ENCODE results near the gene HEXA.

DNA sequence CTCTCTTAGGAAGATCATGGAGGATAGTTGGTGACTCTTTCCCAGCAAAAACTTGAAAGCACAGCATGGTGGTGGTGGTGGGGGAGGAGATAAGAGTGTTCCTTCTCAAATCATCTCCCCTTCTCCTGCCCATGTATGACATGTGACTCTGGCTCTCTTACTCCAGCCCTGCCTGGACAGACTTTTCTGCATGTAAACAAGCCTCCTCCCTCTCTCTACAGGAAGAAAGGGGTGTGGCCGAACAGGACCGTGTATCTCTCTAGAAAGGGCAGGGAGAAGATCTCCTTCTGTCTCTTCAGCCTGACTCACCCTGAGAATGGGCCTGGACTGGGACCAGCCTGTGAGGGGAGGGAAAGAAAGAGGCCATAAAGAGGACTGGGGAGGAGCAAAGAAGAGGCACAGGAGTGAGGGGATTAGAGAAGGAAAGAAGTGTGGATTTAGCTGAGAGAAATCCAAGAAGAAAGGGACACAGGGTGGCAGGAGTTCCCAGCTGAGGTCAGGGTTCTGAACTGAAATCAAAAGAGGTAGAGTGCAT, 57.3 kb downstream of the HEXA start:
- no peak for TF ChIP-seq YY2 (tag by site-specific recombination; IDR thresholded peaks at IDR 0.05)
- no peak for TF ChIP-seq ZBTB7A (tag by site-specific recombination; IDR thresholded peaks at IDR 0.05; ENCODE audit: low read depth)
- TF ChIP-seq, protein P1, sequence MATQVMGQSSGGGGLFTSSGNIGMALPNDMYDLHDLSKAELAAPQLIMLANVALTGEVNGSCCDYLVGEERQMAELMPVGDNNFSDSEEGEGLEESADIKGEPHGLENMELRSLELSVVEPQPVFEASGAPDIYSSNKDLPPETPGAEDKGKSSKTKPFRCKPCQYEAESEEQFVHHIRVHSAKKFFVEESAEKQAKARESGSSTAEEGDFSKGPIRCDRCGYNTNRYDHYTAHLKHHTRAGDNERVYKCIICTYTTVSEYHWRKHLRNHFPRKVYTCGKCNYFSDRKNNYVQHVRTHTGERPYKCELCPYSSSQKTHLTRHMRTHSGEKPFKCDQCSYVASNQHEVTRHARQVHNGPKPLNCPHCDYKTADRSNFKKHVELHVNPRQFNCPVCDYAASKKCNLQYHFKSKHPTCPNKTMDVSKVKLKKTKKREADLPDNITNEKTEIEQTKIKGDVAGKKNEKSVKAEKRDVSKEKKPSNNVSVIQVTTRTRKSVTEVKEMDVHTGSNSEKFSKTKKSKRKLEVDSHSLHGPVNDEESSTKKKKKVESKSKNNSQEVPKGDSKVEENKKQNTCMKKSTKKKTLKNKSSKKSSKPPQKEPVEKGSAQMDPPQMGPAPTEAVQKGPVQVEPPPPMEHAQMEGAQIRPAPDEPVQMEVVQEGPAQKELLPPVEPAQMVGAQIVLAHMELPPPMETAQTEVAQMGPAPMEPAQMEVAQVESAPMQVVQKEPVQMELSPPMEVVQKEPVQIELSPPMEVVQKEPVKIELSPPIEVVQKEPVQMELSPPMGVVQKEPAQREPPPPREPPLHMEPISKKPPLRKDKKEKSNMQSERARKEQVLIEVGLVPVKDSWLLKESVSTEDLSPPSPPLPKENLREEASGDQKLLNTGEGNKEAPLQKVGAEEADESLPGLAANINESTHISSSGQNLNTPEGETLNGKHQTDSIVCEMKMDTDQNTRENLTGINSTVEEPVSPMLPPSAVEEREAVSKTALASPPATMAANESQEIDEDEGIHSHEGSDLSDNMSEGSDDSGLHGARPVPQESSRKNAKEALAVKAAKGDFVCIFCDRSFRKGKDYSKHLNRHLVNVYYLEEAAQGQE (tag by site-specific recombination; IDR thresholded peaks at IDR 0.05), result no peak
- no peak for TF ChIP-seq ZNF341 (tag by site-specific recombination; IDR thresholded peaks at IDR 0.05; ENCODE audit: low read depth)
- no peak for TF ChIP-seq ZEB2 (tag by site-specific recombination; IDR thresholded peaks at IDR 0.05)
- TF ChIP-seq, protein P2, sequence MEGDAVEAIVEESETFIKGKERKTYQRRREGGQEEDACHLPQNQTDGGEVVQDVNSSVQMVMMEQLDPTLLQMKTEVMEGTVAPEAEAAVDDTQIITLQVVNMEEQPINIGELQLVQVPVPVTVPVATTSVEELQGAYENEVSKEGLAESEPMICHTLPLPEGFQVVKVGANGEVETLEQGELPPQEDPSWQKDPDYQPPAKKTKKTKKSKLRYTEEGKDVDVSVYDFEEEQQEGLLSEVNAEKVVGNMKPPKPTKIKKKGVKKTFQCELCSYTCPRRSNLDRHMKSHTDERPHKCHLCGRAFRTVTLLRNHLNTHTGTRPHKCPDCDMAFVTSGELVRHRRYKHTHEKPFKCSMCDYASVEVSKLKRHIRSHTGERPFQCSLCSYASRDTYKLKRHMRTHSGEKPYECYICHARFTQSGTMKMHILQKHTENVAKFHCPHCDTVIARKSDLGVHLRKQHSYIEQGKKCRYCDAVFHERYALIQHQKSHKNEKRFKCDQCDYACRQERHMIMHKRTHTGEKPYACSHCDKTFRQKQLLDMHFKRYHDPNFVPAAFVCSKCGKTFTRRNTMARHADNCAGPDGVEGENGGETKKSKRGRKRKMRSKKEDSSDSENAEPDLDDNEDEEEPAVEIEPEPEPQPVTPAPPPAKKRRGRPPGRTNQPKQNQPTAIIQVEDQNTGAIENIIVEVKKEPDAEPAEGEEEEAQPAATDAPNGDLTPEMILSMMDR (tag by site-specific recombination; IDR thresholded peaks at IDR 0.05), result no peak
- TF ChIP-seq, protein P3, sequence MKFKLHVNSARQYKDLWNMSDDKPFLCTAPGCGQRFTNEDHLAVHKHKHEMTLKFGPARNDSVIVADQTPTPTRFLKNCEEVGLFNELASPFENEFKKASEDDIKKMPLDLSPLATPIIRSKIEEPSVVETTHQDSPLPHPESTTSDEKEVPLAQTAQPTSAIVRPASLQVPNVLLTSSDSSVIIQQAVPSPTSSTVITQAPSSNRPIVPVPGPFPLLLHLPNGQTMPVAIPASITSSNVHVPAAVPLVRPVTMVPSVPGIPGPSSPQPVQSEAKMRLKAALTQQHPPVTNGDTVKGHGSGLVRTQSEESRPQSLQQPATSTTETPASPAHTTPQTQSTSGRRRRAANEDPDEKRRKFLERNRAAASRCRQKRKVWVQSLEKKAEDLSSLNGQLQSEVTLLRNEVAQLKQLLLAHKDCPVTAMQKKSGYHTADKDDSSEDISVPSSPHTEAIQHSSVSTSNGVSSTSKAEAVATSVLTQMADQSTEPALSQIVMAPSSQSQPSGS (tag by site-specific recombination; IDR thresholded peaks at IDR 0.05; ENCODE audit: low read depth), result no peak
- TF ChIP-seq, protein P4, sequence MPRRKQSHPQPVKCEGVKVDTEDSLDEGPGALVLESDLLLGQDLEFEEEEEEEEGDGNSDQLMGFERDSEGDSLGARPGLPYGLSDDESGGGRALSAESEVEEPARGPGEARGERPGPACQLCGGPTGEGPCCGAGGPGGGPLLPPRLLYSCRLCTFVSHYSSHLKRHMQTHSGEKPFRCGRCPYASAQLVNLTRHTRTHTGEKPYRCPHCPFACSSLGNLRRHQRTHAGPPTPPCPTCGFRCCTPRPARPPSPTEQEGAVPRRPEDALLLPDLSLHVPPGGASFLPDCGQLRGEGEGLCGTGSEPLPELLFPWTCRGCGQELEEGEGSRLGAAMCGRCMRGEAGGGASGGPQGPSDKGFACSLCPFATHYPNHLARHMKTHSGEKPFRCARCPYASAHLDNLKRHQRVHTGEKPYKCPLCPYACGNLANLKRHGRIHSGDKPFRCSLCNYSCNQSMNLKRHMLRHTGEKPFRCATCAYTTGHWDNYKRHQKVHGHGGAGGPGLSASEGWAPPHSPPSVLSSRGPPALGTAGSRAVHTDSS (tag by site-specific recombination; IDR thresholded peaks at IDR 0.05), result no peak
- TF ChIP-seq KLF16 (tag by site-specific recombination; IDR thresholded peaks at IDR 0.05), result no peak
- TF ChIP-seq BCL11A (tag by site-specific recombination; IDR thresholded peaks at IDR 0.05; ENCODE audit: low read depth), result no peak
- no peak for TF ChIP-seq ZNF138 (tag by site-specific recombination; IDR thresholded peaks at IDR 0.05; ENCODE audit: borderline replicate concordance)
- no peak for TF ChIP-seq ZNF169 (tag by site-specific recombination; IDR thresholded peaks at IDR 0.05)

Data from HEK293 (cell line).